Activated T-cell treated with anti-CD3 and anti-CD28 coated beads for 1 hour (primary cell): ENCODE measurements around the gene USP25.

Experiments
- DNase-seq: peaks from one replicate; pipeline ENCODE4 v3.0.0-alpha.2; 2020; ENCODE audit warnings: low read depth

USP25 gene

GRCh38 chr21:15857740-15858139 is 128.0 kb downstream of the USP25 start:
- DNase-seq = no peak

GRCh38 chr21:15860541-15860940 is 130.8 kb downstream of the USP25 start:
- DNase-seq = no peak

- DNase-seq = no peak
Measured at GRCh38 chr21:15868940-15869339, 139.2 kb downstream of the USP25 start.

GRCh38 chr21:15870819-15871218 is 141.0 kb downstream of the USP25 start:
- DNase-seq = no peak

GRCh38 chr21:15872236-15872635 is 142.5 kb downstream of the USP25 start:
- DNase-seq = no peak

GRCh38 chr21:15874615-15875014 is 144.8 kb downstream of the USP25 start:
- DNase-seq = no peak

GRCh38 chr21:15875286-15875685 is 145.5 kb downstream of the USP25 start:
- DNase-seq = no peak

- DNase-seq = no peak
Measured at GRCh38 chr21:15893902-15894301, 164.1 kb downstream of the USP25 start.

- no peak for DNase-seq
Measured at GRCh38 chr21:15894596-15894995, 164.8 kb downstream of the USP25 start.

- DNase-seq = no peak
Measured at GRCh38 chr21:15895142-15896106, 165.6 kb downstream of the USP25 start.

GRCh38 chr21:15896501-15896900 is 166.7 kb downstream of the USP25 start:
- DNase-seq = no peak

GRCh38 chr21:15904389-15904788 is 174.6 kb downstream of the USP25 start:
- DNase-seq = no peak

GRCh38 chr21:15908187-15908586 is 178.4 kb downstream of the USP25 start:
- no peak for DNase-seq

GRCh38 chr21:15928196-15928595 is 198.4 kb downstream of the USP25 start:
- DNase-seq = no peak

- no peak for DNase-seq
Measured at GRCh38 chr21:15928686-15929425, 199.1 kb downstream of the USP25 start.

- DNase-seq = no peak
Measured at GRCh38 chr21:15929536-15929935, 199.8 kb downstream of the USP25 start.
